ENCODE measurements around the gene BEGAIN. TPM values are rescaled to one million over a fixed set of nuclear protein-coding genes. Genes with fewer than 3 reads are reported as not detected.

Gene BEGAIN
- polyA plus RNA-seq, 3 donors: 1.8 to 3.0 (median 2.4) TPM

DNA sequence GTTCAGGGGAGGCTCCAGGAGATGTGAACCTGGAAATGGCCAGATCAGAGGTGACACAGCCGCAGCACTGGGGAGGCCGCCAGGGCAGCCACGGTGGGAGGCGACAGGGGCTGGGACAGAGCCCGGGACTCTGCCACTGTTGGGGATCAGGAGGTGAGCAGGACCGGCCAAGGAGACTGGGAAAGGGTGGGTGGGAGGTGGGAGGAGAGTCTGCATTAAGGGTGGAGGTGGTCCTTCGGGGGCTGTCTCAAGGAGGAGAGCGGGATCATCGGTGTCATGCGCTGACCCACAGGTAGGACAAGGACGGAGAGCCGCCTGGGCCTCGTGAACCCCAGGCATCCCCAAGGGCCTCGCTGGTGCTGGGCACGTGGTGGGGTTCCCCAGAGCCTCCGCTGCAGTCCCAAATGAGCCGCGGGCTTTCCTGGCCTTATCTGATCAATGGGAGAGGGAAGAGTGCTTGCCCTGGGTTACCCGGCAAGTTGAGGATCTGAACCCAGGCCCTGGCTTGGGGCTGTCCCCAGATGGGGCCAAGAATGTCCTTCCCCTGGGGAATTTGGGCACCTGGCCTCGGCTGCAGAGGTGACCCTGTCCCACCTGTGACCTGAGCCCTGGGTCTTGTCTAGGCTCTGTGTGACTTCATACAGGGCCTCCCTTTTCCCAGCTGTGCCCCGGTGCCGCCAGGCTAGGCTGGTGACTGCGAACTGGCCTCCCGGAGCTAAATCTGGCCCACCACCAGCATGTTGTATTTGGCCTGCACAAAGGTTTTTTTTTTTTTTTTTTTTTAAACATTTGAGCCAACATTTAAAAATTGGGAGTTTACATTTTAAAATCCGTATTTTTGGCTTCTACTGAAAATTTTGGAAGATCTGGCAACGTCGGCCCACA, 13.2 kb downstream of the BEGAIN start:
- no peak for DNase-seq (ENCODE audit: extremely low read depth in 1 of 11, low read depth in 9 of 11, low spot score in 4 of 11)

DNA sequence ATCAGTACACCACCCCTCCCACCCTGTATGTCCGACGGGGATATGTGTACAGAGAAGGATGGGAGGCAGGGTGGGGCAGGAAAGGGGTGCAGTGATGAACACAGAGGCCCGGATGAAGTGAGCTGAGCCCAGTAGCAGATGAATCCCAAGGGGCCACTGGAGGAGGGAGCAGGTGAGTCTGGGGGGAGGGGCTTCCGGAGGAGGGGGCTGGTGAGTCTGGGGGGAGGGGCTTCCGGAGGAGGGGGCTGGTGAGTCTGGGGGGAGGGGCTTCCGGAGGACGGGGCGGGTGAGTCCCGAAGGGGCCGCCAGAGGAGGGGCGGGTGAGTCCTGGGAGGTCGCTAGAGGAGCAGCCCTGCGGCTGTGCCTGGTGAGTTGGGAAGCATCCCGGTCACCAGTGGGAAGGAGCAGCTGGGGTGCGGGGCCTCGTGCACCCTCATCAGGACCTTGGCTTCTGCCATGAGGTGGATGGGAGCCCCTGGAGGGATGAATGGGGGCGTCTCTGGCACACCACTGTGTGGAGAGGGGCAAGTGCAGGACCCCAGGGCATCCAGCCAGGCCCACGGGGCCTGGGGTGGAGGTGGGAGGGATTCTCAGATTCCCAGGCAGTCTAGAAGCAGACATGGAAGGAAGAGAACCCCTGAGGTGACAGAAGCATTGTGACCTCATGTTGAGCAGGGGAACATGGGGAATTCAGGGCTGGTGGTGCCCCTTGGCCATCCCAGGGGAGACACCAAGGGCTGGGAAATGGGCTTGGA, 14.0 kb downstream of the BEGAIN start:
- DNase-seq (ENCODE audit: extremely low read depth in 1 of 11, low read depth in 9 of 11, low spot score in 4 of 11): no peak

GRCh38 chr14:100572543-100572942, 14.7 kb downstream of the BEGAIN start:
- no peak for DNase-seq (ENCODE audit: extremely low read depth in 1 of 11, low read depth in 9 of 11, low spot score in 4 of 11)

GRCh38 chr14:100571837-100572236, 15.4 kb downstream of the BEGAIN start:
- no peak for DNase-seq (ENCODE audit: extremely low read depth in 1 of 11, low read depth in 9 of 11, low spot score in 4 of 11)

DNA sequence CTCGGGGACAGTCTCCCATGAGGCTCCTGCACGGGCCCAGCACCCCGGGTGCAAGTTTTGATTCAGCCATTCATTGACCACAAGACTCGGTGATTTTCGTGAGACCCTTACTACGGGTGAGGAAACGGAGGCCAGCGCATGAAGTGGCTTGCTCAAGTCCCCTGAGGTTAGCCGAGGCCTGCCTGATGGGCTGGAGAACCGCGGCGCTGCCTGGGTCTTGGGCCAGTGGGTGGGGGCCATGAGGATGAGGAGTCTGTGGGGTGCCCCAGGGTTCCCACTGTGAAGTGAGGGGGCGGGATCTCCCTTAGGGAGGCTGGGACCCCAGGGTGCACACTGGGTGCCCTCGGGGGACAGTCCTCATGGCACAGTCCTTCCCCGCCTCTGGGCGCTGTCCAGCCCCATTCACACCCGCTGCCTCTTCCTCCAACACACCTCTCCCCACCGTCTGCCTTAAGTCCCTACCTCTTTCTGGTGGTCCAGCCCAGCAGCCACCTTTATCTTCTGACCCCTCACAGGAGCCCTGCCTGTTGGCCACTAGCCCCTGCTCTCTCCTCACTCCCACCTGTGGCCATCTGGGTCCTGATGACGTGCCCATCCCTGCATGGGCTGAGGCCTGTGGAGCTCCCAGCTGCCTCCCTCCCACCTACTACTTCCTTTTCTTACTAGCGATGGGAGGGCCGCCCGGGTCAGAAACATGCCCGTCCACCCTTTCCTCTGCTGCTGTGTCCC, 16.3 kb downstream of the BEGAIN start:
- no peak for DNase-seq (ENCODE audit: extremely low read depth in 1 of 11, low read depth in 9 of 11, low spot score in 4 of 11)

- DNase-seq (ENCODE audit: extremely low read depth in 1 of 11, low read depth in 9 of 11, low spot score in 4 of 11): no peak
Observed at GRCh38 chr14:100569734-100570286, 17.4 kb downstream of the BEGAIN start.

GRCh38 chr14:100568998-100569733, 18.1 kb downstream of the BEGAIN start:
- no peak for DNase-seq (ENCODE audit: extremely low read depth in 1 of 11, low read depth in 9 of 11, low spot score in 4 of 11)

GRCh38 chr14:100568164-100568997, 18.8 kb downstream of the BEGAIN start:
- DNase-seq (ENCODE audit: extremely low read depth in 1 of 11, low read depth in 9 of 11, low spot score in 4 of 11): no peak

DNA sequence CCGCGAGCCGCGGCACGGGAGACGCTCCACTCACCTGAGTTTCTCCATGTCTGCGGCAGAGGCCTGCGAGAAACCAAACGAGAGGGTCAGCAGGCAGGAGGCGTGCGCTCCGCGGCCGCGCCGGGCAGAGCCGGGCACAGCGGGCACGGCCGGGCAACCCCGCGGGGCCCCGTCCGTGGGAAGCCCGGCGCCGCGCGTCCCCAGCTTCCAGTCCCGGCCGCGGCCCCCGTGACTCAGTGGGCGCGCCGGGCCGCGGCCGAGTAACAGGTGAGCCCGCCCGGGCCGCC, 19.4 kb downstream of the BEGAIN start:
- DNase-seq (ENCODE audit: extremely low read depth in 1 of 11, low read depth in 9 of 11, low spot score in 4 of 11): no peak

- DNase-seq (ENCODE audit: extremely low read depth in 1 of 11, low read depth in 9 of 11, low spot score in 4 of 11): no peak
Observed at GRCh38 chr14:100567009-100567876, 20.0 kb downstream of the BEGAIN start.

DNA sequence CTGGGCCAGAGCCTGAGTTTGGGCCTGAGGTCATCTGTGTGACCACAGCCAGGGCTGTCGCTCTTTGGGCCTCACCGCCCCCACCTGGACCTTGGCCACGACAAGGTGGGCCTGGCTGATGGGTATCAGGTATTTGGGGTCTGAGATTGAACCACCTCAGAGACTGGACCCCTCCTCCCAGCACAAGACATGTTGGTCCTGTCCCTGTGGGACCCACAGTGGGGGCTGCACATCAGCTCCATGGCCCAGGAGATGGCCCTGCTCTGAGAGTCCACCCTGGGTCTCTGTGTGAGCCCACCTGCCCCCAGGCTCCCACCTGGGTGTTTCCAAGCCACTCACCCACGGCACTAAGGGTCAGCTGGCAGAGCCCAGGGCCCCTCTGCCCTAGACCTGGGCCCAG, 20.6 kb downstream of the BEGAIN start:
- DNase-seq (ENCODE audit: extremely low read depth in 1 of 11, low read depth in 9 of 11, low spot score in 4 of 11): no peak

GRCh38 chr14:100566119-100566518, 21.1 kb downstream of the BEGAIN start:
- no peak for DNase-seq (ENCODE audit: extremely low read depth in 1 of 11, low read depth in 9 of 11, low spot score in 4 of 11)

- no peak for DNase-seq (ENCODE audit: extremely low read depth in 1 of 11, low read depth in 9 of 11, low spot score in 4 of 11)
Observed at GRCh38 chr14:100565650-100566049, 21.6 kb downstream of the BEGAIN start.

DNA sequence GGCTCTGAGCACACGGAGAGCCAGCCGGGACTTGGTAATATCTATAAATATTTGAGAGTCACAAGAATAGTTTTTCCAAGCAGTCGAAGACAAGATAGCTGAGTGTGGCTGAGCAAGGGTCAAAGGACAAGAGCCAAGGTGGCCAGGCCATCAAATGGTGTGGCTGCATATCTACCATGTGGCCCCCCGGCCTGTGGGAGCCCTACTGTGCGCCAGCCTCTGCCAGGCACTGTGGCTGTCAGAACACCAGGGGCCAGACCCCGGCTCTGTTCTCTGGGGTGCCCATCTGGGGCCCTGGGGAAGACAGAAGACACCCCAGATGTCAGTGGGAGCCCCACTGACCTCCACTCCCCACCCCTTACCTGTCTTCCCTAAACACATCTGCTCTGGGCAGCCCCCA, 22.7 kb downstream of the BEGAIN start:
- no peak for DNase-seq (ENCODE audit: extremely low read depth in 1 of 11, low read depth in 9 of 11, low spot score in 4 of 11)

DNA sequence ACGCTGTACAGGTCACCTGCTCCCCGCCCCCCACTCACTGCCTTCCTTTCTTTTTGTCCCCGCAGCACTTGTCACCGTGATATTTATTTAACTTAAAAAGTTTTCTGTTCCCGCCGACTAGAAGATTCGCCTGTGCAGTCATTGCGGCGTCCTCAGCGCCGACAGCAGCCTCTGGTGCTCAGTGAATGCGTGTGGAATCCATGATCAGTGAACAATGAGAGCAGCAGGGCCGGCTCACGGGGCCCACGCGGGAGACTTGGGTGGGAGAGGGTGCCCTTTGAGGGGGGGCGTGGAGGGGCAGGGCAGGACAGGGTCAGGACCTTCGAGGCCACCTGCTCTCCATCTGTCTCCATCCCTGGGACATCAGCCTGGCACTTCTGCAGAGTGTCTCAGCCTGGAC, 24.5 kb downstream of the BEGAIN start:
- no peak for DNase-seq (ENCODE audit: extremely low read depth in 1 of 11, low read depth in 9 of 11, low spot score in 4 of 11)

GRCh38 chr14:100561005-100561404, 26.2 kb downstream of the BEGAIN start:
- DNase-seq (ENCODE audit: extremely low read depth in 1 of 11, low read depth in 9 of 11, low spot score in 4 of 11): no peak

- no peak for DNase-seq (ENCODE audit: extremely low read depth in 1 of 11, low read depth in 9 of 11, low spot score in 4 of 11)
Observed at GRCh38 chr14:100560471-100560870, 26.7 kb downstream of the BEGAIN start.
